ENCODE measurements around the gene C1orf21.

C1orf21 gene

DNA sequence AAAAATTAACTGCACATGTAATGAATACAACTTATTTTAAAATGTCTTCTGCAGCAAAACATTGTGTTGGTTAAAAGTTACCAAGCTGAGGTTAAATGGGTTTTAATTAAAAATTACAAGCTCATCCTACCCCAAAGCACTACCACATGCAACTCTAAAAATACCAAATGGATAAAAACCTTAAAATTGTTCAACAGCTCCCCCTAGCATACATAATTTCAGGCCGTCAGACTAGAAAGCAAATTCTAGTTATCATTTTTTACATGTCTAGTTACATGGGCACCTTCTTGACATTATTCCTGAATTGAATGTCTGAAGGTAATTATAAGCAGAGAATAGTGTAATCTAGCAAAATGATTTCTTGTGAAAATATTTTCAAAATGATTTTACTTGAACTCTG lies 176.5 kb downstream of the C1orf21 start:
- no peak for DNase-seq (ENCODE audit: low read depth, low spot score)

GRCh38 chr1:184567009-184567408 lies 180.2 kb downstream of the C1orf21 start:
- H3K4me3 ChIP-seq (ENCODE audit: low read length): no peak overlapping the region

More for the DNA sequence above, 176.5 kb downstream of the C1orf21 start:
- no peak overlapping the region for H3K4me3 ChIP-seq (ENCODE audit: low read length)

DNA sequence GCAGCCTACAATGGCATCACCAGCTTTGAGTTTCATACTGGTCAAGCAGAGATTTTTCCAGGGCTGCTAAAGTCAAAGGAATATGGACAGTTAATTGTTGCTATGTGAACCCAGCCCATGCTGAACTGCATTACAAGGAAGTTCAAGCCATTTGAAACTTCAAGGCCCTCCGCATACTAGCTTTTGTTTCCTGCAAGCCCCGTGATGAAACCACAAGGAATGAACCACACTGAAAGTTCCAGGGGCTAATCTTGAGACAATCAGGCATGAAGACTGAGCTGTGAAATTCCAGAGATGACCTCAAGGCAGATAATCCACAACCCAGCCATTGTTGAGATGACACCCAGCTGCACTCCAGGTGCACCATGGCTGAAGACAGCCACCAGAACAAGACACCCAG lies 180.8 kb downstream of the C1orf21 start:
- H3K4me3 ChIP-seq (ENCODE audit: low read length): no peak overlapping the region
- peak; percentile 21 for DNase-seq (ENCODE audit: low read depth, low spot score)

More at GRCh38 chr1:184567009-184567408, 180.2 kb downstream of the C1orf21 start:
- no peak for DNase-seq (ENCODE audit: low read depth, low spot score)

- no peak overlapping the region for H3K4me3 ChIP-seq (ENCODE audit: low read length)
- DNase-seq (ENCODE audit: low read depth, low spot score): no peak
Measured at GRCh38 chr1:184568148-184568547, 181.3 kb downstream of the C1orf21 start.

GRCh38 chr1:184569106-184569505 lies 182.3 kb downstream of the C1orf21 start:
- no peak overlapping the region for H3K4me3 ChIP-seq (ENCODE audit: low read length)
- DNase-seq (ENCODE audit: low read depth, low spot score): no peak

GRCh38 chr1:184574588-184574987 lies 187.8 kb downstream of the C1orf21 start:
- H3K4me3 ChIP-seq (ENCODE audit: low read length): no peak overlapping the region
- no peak for DNase-seq (ENCODE audit: low read depth, low spot score)

GRCh38 chr1:184576822-184577221 lies 190.0 kb downstream of the C1orf21 start:
- no peak for DNase-seq (ENCODE audit: low read depth, low spot score)
- H3K4me3 ChIP-seq (ENCODE audit: low read length): no peak overlapping the region

DNA sequence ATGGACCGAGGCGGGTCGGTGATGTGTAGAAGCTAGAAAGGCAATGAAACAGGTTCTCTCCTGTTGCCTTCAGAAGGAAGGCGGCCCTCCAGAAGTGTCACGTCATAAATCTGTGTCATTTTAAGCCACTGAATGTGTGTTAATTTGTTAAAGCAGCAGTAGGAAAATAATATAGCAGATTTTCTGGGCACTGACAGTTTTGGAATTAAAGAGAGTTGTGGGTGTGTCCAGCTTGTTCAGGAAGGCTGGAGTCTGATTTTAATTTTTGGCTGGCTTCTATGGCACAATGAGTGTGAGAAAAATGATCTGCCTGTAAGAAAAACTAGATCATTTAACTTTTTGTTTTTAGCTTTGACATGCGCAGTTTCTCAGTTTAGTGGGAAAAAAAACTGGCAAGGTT lies 190.5 kb downstream of the C1orf21 start:
- DNase-seq (ENCODE audit: low read depth, low spot score): no peak

GRCh38 chr1:184582411-184582810 lies 195.6 kb downstream of the C1orf21 start:
- no peak for DNase-seq (ENCODE audit: low read depth, low spot score)

More for the DNA sequence above, 190.5 kb downstream of the C1orf21 start:
- H3K4me3 ChIP-seq (ENCODE audit: low read length): no peak overlapping the region

GRCh38 chr1:184583849-184584248 lies 197.0 kb downstream of the C1orf21 start:
- no peak overlapping the region for H3K4me3 ChIP-seq (ENCODE audit: low read length)
- no peak for DNase-seq (ENCODE audit: low read depth, low spot score)

More at GRCh38 chr1:184582411-184582810, 195.6 kb downstream of the C1orf21 start:
- no peak overlapping the region for H3K4me3 ChIP-seq (ENCODE audit: low read length)

- H3K4me3 ChIP-seq (ENCODE audit: low read length): no peak overlapping the region
- no peak for DNase-seq (ENCODE audit: low read depth, low spot score)
Measured at GRCh38 chr1:184588701-184589100, 201.9 kb downstream of the C1orf21 start.

DNA sequence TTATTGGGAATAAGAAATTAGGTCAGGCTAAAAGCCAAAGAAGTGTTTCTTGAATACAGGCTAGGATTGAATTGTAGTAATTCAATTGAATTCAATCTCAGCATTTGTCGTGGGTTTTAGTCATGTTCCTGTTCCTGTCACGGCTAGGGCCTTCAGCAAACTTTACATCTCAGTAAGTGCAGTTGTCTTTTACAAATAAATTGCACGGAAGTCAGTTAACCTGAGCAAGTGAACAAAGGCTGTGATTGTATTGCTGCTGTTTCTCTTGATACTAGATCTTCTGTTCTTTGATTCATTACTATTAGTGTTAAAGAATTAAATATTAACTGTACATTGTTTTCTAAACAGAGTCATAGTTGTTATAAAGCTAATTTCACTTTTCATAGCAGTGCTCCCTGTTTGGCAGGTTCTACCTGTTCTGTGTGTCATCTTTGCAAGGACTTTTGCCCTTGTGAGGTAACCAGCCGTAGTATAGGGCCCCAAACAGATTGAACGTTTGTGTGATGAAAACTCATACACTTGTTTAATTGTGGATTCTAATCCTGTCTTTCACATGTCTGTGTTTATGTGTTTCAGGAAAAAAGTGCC lies 203.4 kb downstream of the C1orf21 start:
- DNase-seq (ENCODE audit: low read depth, low spot score): no peak

GRCh38 chr1:184593597-184593996 lies 206.8 kb downstream of the C1orf21 start:
- H3K4me3 ChIP-seq (ENCODE audit: low read length): no peak overlapping the region
- no peak for DNase-seq (ENCODE audit: low read depth, low spot score)

More for the DNA sequence above, 203.4 kb downstream of the C1orf21 start:
- H3K4me3 ChIP-seq (ENCODE audit: low read length): no peak overlapping the region

- H3K4me3 ChIP-seq (ENCODE audit: low read length): no peak overlapping the region
- DNase-seq (ENCODE audit: low read depth, low spot score): no peak
Measured at GRCh38 chr1:184595596-184595995, 208.8 kb downstream of the C1orf21 start.

DNA sequence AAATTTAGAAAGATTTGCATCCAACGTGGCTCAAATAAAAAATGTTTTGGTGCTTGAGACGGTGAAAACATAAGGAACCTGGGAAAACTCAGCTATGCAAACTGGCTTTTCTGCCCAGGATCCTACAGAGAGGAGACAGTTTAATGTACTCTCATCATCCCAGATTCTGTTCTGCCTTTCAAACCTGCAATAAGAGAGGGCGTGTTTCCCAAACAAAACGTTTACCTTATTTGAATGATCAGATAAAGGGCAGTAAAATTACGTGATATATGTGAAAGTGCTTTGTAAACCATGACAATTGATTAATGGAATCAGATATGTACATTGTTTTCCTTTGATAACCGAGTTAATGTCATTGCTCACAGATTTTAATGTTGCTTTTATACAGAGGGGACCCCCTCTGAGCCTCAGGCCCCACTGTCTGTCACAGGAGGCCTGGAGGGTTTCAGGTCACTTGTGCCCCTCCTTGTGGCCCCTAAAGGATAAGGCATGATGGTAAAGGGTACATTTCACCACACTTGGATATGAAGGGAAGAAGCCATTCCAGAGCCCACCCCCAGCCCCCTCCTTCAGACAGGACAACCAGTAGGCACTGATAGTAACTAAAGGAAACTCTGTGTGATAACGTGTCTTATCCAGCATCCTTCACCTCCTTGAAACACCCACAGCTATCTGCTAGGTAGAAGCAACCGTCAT lies 210.3 kb downstream of the C1orf21 start:
- DNase-seq (ENCODE audit: low read depth, low spot score): no peak
- no peak overlapping the region for H3K4me3 ChIP-seq (ENCODE audit: low read length)

GRCh38 chr1:184597650-184598357 lies 211.0 kb downstream of the C1orf21 start:
- no peak for DNase-seq (ENCODE audit: low read depth, low spot score)
- H3K4me3 ChIP-seq (ENCODE audit: low read length): no peak overlapping the region

DNA sequence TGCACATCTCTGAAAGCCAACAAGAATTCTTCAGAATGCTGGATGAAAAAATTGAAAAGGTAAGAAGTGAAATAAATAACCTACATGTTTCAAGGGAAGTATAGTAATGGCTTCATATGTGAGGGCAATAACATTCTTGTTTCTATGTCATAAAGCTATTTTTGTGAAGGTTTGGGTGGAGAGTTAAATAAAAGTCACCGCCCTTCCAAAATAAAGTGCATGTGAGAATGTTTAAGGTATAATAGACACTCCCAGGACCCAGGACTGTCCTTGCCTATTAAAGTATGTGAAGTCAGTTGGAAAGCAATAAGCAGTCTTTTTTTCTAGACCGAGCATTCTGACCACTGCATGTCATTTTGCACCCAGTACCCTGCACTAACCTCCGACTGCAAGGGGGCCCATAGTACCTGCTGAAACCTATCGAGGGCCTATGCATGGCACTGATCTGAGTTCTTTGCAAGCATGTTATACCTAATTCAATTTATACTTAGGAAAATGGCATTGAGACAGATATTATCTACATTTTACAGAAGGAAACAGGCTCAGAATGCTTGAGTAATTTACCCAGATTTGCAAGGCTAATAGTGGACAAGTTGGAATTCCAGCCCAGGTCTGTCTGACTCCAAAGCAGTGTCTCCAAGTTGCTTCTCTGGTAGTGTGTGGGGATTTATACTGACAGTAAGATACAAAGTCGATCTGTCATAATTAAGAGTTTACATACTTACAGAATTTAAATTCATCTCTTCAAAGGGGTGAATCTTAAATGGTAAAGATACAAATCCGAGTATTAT lies 211.8 kb downstream of the C1orf21 start:
- H3K4me3 ChIP-seq (ENCODE audit: low read length): no peak overlapping the region
- no peak for DNase-seq (ENCODE audit: low read depth, low spot score)

GRCh38 chr1:184604152-184604900 lies 217.5 kb downstream of the C1orf21 start:
- no peak overlapping the region for H3K4me3 ChIP-seq (ENCODE audit: low read length)
- no peak for DNase-seq (ENCODE audit: low read depth, low spot score)

GRCh38 chr1:184605941-184606340 lies 219.1 kb downstream of the C1orf21 start:
- DNase-seq (ENCODE audit: low read depth, low spot score): no peak
- H3K4me3 ChIP-seq (ENCODE audit: low read length): no peak overlapping the region

Data from Jurkat, Clone E6-1 (cell line).